ENCODE measurements around the gene FAM20A. TPM values are rescaled to one million over a fixed set of nuclear protein-coding genes. Genes with fewer than 3 reads are reported as not detected.

FAM20A gene
- polyA plus RNA-seq, 1 donor (not counting 4 experiments of a cell fraction or from before 2014, with no cell fraction given), result not detected

DNA sequence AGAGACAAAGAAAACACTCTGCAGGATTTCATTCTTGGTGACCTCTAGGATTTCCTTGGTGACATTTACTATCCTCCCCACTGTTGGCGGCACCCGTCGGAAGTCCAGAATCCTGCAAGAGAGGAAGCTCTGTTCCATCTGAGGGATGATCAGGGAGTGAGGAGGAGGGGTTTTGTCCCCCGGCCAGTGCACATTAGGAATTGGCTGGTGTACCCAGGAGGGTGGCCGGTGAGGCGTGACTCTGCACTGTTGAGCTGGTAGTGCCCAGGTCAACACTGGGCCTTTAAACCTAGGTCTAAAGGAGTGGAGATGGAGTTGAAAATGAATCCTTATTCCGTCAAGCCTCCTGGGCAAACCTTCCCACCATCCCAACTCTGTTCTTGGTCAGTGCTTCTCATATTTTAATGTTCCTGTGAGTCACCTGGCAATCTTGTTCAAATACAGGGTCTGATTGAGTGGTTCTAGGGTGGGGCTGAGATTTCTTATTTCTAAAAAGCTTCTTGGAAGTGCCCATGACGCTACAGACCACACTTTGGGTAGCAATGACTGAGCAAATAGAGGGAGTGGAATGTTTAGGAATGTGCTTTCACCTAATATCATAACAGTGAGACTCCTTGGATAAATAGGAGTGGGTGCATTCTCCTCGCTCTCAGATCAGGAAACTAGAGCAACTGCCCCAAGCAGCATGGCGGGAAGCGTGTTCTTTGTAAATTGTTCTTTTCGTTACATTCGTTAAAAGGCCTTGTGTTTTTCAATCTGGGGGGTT, 58.3 kb downstream of the FAM20A start:
- Histone ChIP-seq H3K4me3 (ENCODE audit: control insufficient read depth in 2 of 3, extremely low read depth in 1 of 3, insufficient read depth in 2 of 3, low read depth in 1 of 3, low read length in 3 of 3) (no peak overlapping the region), H2AFZ (ENCODE audit: control insufficient read depth, low read length) (no peak overlapping the region), H3K27ac (ENCODE audit: control insufficient read depth, insufficient read depth, low read length) (no peak overlapping the region)

DNA sequence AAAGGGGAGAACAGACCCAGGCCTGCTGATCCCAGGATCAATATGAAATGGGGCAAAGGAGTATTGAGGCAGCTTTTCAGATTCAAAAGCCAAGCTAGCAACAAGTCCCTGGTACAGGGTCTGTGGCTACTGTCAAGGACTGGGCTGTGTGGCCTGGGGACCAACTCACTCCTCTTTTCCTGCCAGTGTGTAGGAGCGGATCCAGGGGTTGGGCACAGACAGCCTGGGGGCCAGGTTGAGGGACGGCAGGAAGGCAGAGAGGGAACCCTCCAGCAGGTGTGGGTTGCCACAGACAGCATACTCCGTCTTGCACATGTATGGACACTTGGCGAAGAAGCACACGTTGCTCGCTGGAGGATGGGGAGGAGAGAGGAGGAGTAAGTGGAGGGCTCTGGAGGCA, 59.4 kb downstream of the FAM20A start:
- Histone ChIP-seq H3K36me3 (ENCODE audit: control insufficient read depth in 2 of 2, extremely low read depth in 1 of 2, insufficient read depth in 2 of 2, low read length in 2 of 2) (peaks cover 0 to 11% of the 10 kb centered on the region in 2 experiments), H3K9ac (ENCODE audit: control insufficient read depth, extremely low read depth, insufficient read depth, low read length) (no peak overlapping the region), H3K9me1 (ENCODE audit: control insufficient read depth, extremely low read depth, insufficient read depth, low read length) (no peaks in the 10 kb centered on the region), H3K4me2 (ENCODE audit: control insufficient read depth, extremely low read depth, insufficient read depth, low read depth, low read length) (no peak overlapping the region), H4K20me1 (ENCODE audit: control insufficient read depth, extremely low read depth, insufficient read depth, low read length) (no peaks in the 10 kb centered on the region), H3K27me3 (ENCODE audit: control insufficient read depth, extremely low read depth, insufficient read depth, low read length) (no peaks in the 10 kb centered on the region), H3K79me2 (ENCODE audit: control insufficient read depth, insufficient read depth, low read length) (no peaks in the 10 kb centered on the region), H3K27ac (ENCODE audit: control insufficient read depth, insufficient read depth, low read length) (no peak overlapping the region), H3K9me3 (ENCODE audit: control insufficient read depth, low read depth, low read length) (no peaks in the 10 kb centered on the region), H3K4me1 (ENCODE audit: control insufficient read depth, extremely low read depth, insufficient read depth, low read length) (no peaks in the 10 kb centered on the region), H2AFZ (ENCODE audit: control insufficient read depth, low read length) (no peak overlapping the region), H3K4me3 (ENCODE audit: control insufficient read depth in 2 of 3, extremely low read depth in 1 of 3, insufficient read depth in 2 of 3, low read depth in 1 of 3, low read length in 3 of 3) (no peak overlapping the region)
- TF ChIP-seq EZH2 (IDR thresholded peaks at IDR 0.05; ENCODE audit: low read length), result no peak
- TF ChIP-seq, protein P1, sequence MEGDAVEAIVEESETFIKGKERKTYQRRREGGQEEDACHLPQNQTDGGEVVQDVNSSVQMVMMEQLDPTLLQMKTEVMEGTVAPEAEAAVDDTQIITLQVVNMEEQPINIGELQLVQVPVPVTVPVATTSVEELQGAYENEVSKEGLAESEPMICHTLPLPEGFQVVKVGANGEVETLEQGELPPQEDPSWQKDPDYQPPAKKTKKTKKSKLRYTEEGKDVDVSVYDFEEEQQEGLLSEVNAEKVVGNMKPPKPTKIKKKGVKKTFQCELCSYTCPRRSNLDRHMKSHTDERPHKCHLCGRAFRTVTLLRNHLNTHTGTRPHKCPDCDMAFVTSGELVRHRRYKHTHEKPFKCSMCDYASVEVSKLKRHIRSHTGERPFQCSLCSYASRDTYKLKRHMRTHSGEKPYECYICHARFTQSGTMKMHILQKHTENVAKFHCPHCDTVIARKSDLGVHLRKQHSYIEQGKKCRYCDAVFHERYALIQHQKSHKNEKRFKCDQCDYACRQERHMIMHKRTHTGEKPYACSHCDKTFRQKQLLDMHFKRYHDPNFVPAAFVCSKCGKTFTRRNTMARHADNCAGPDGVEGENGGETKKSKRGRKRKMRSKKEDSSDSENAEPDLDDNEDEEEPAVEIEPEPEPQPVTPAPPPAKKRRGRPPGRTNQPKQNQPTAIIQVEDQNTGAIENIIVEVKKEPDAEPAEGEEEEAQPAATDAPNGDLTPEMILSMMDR (optimal IDR thresholded peaks at IDR 0.05 in 1 of 3, IDR thresholded peaks at IDR 0.05 in 1 of 3, conservative IDR thresholded peaks at IDR 0.05 in 1 of 3; ENCODE audit: extremely low read depth in 1 of 3, insufficient read depth in 2 of 3, low read length in 3 of 3), result no peak
- FAIRE-seq, result no peak
- no peak for DNase-seq (ENCODE audit: low read depth, low spot score)
- dilution Hi-C loops (cut with MboI; ENCODE audit: extremely low pct_ligation_motif_present, low sequenced_read_pairs), result loop anchor here (25.0 kb wide), 1 partner anchor 195 kb away; no protein-coding TSS in a partner anchor

More for the DNA sequence above, 58.3 kb downstream of the FAM20A start:
- Histone ChIP-seq H3K9ac (ENCODE audit: control insufficient read depth, extremely low read depth, insufficient read depth, low read length) (no peak overlapping the region), H3K27me3 (ENCODE audit: control insufficient read depth, extremely low read depth, insufficient read depth, low read length) (no peaks in the 10 kb centered on the region), H3K36me3 (ENCODE audit: control insufficient read depth in 2 of 2, extremely low read depth in 1 of 2, insufficient read depth in 2 of 2, low read length in 2 of 2) (peaks cover 0 to 11% of the 10 kb centered on the region in 2 experiments), H3K4me2 (ENCODE audit: control insufficient read depth, extremely low read depth, insufficient read depth, low read depth, low read length) (no peak overlapping the region), H3K4me1 (ENCODE audit: control insufficient read depth, extremely low read depth, insufficient read depth, low read length) (no peaks in the 10 kb centered on the region), H4K20me1 (ENCODE audit: control insufficient read depth, extremely low read depth, insufficient read depth, low read length) (no peaks in the 10 kb centered on the region), H3K9me3 (ENCODE audit: control insufficient read depth, low read depth, low read length) (no peaks in the 10 kb centered on the region), H3K9me1 (ENCODE audit: control insufficient read depth, extremely low read depth, insufficient read depth, low read length) (no peaks in the 10 kb centered on the region), H3K79me2 (ENCODE audit: control insufficient read depth, insufficient read depth, low read length) (no peaks in the 10 kb centered on the region)
- TF ChIP-seq, protein P1 (optimal IDR thresholded peaks at IDR 0.05 in 1 of 3, IDR thresholded peaks at IDR 0.05 in 1 of 3, conservative IDR thresholded peaks at IDR 0.05 in 1 of 3; ENCODE audit: extremely low read depth in 1 of 3, insufficient read depth in 2 of 3, low read length in 3 of 3), result no peak
- no peak for TF ChIP-seq EZH2 (IDR thresholded peaks at IDR 0.05; ENCODE audit: low read length)
- FAIRE-seq (no peak), DNase-seq (ENCODE audit: low read depth, low spot score) (no peak)
- dilution Hi-C loops (cut with MboI; ENCODE audit: extremely low pct_ligation_motif_present, low sequenced_read_pairs), result loop anchor here (25.0 kb wide), 1 partner anchor 194 kb away; no protein-coding TSS in a partner anchor

Data from keratinocyte (primary cell).